ENCODE measurements around the gene BLM.
"Not testable (repeated sequence)": the region's sequence is repeated elsewhere in the genome, so short reads cannot be mapped to it uniquely, and the experiment has no call there.

The BLM gene

DNA sequence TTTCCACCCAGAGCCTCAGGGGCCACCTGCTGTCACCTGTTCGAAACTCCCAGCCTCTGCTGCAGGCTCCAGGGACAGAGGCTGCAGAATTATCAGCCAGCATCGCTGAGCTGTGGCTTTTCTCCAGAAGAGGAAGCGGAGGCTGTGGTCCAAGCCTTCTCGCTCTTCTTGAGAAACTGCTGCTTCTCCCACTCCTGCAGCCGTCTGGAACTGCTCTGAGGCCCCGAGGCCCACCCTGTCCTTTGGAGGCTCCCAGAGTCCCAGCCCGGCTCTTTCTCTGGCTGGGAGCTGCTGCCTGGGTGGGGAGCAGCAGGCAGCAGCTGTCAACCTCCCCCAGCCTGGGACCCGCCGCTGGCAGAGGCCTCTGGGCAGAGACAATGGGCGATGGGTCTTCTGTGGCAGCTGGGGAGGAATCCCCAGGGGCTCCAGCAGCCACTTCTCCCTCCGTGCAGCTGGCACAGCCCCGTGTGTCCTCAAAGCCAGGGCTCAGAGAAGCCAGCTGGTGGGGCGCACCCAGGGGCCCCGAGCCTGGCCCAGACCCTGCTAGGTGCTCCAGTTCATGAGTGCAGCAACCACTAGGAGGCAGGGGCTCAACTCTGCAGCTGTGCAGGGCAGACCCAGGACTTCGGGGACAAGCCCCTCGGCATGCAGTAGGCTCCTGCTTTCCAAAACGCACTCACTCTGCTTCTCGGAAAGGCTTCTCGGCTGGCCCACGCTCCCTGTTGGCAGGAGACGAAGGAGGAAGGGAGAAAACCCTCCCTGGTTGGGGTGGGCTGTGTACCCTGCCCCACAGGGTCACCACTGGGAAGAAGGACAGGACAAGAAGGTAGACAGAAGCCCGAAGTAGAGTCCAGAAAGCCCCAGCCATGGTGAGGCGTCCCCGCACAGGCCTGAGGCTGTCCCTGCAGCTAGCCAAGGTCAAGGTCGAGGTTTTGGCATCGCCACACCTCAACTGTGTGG lies 101.4 kb downstream of the BLM start:
- Mint-ChIP-seq H3K27ac (peak overlapping the region; percentile 95), H3K4me1 (ENCODE audit: low read depth) (peaks cover 73% of the 10 kb centered on the region), H3K4me3 (peak overlapping the region; percentile 75), H3K36me3 (ENCODE audit: low read depth) (peaks cover 25% of the 10 kb centered on the region), H3K9me3 (no peaks in the 10 kb centered on the region), H3K27me3 (ENCODE audit: low read depth) (no peaks in the 10 kb centered on the region)
- DNase-seq (ENCODE audit: low spot score) = peak; percentile 70

DNA sequence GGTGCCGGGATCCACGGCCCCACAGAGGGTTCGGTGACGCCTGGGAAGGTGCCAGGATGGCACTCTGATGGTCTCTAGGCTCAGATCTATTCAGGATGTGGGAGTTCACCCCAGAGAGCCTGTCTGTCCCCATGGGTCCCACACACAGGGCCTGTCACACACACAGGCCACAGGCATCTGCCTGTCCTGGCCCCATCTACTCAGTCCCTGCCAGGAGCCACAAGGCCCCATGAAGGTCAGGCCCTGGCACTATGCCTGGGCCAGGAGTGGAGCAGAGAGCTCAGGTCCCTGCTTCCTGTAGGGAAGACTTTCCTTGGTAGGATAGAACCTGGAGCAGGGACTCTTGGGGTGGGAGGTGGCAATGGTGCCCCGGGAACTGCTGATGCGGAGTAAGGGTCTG lies 102.2 kb downstream of the BLM start:
- peak overlapping the region; percentile 34 for H3K4me3 Mint-ChIP-seq
- H3K27ac Mint-ChIP-seq = peak overlapping the region; percentile 81
- H3K27me3 Mint-ChIP-seq (ENCODE audit: low read depth) = no peaks in the 10 kb centered on the region
- H3K36me3 Mint-ChIP-seq (ENCODE audit: low read depth) = peaks cover 19% of the 10 kb centered on the region
- no peaks in the 10 kb centered on the region for H3K9me3 Mint-ChIP-seq
- DNase-seq (ENCODE audit: low spot score) = no peak
- peaks cover 67% of the 10 kb centered on the region for H3K4me1 Mint-ChIP-seq (ENCODE audit: low read depth)

DNA sequence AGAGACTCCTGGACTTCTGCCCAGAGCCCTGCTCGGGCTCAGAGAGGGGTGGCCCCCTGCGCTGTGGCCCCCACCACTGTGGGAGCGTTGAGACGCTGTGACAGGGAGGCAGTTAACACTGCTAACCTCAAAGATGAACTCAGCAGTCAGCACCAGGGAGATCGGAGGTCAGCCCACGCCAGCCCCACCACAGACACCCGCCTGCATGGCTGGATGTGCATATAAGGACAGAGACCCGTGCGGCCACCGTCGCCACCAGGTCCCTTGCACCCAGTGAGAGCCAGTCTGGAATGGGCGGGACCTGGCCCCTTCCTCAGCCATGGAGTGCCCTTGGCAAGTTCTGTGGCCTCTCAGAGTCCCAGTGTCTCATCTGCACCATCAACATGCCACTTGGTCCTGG lies 102.7 kb downstream of the BLM start:
- no peaks in the 10 kb centered on the region for H3K9me3 Mint-ChIP-seq
- no peaks in the 10 kb centered on the region for H3K27me3 Mint-ChIP-seq (ENCODE audit: low read depth)
- peak overlapping the region; percentile 81 for H3K27ac Mint-ChIP-seq
- peaks cover 14% of the 10 kb centered on the region for H3K36me3 Mint-ChIP-seq (ENCODE audit: low read depth)
- H3K4me1 Mint-ChIP-seq (ENCODE audit: low read depth) = peaks cover 66% of the 10 kb centered on the region
- no peak for DNase-seq (ENCODE audit: low spot score)
- no peak overlapping the region for H3K4me3 Mint-ChIP-seq

DNA sequence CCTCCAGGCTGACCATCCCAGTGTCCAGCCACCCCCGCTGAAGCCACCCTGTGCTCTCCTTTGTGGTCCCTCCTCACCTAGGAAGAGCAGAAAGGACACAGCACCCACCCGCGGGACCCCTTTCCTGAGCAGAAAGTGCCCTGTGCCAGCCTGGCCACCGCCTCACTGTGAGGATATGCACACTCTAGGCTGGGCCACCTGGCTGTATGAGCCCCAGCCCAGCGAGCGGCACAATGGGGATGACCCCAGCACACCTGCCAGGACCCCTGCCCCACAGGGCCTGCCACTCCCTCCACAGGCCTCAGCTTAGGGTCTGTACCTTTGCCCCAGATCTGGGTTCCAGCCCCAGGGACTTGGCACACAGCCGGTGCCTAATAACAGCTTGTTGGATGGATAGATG lies 103.3 kb downstream of the BLM start:
- H3K27ac Mint-ChIP-seq = peak overlapping the region; percentile 10

DNA sequence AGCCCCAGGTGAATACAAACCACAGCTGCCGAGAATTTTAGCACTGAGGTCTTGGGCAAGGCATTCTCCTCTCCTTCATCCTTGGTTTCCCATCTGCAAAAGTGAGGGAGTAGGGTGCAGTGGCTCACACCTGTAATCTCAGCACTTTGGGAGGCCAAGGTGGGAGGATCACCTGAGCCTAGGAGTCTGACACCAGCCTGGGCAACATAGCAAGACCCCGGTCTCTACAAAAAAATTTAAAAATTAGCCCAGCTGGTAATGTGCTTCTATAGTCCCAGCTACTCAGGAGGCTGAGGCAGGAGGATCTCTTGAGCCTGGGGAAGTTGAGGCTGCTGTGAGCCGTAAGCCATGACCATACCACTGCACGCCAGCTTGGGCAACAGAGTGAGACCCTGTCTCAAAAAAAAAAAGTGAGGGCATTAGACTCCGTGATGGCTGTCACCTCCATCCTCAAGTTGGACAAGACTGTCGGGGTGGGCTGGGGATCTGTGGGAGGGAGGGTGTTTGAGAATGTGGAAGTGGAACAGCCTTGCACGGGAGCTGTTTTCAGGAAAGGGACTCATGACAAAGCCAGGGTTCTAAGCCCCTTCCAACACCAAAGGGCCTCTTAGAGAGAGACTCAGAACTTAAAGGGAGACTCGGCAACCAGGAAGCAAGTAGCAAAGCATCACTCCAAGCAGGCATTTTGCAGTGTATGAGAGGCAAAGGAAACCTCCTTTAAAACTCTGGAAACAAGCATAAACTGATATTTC lies 105.2 kb downstream of the BLM start:
- Mint-ChIP-seq H3K4me3 (no peak overlapping the region), H3K4me1 (ENCODE audit: low read depth) (peaks cover 48% of the 10 kb centered on the region), H3K36me3 (ENCODE audit: low read depth) (peaks cover 3% of the 10 kb centered on the region), H3K27me3 (ENCODE audit: low read depth) (no peaks in the 10 kb centered on the region), H3K27ac (peak overlapping the region; percentile 68), H3K9me3 (no peaks in the 10 kb centered on the region)
- no peak for DNase-seq (ENCODE audit: low spot score)

More for the DNA sequence above, 103.3 kb downstream of the BLM start:
- H3K36me3 Mint-ChIP-seq (ENCODE audit: low read depth) = peaks cover 8% of the 10 kb centered on the region
- H3K27me3 Mint-ChIP-seq (ENCODE audit: low read depth) = no peaks in the 10 kb centered on the region
- no peak for DNase-seq (ENCODE audit: low spot score)
- H3K4me3 Mint-ChIP-seq = no peak overlapping the region
- H3K9me3 Mint-ChIP-seq = no peaks in the 10 kb centered on the region
- peaks cover 61% of the 10 kb centered on the region for H3K4me1 Mint-ChIP-seq (ENCODE audit: low read depth)

DNA sequence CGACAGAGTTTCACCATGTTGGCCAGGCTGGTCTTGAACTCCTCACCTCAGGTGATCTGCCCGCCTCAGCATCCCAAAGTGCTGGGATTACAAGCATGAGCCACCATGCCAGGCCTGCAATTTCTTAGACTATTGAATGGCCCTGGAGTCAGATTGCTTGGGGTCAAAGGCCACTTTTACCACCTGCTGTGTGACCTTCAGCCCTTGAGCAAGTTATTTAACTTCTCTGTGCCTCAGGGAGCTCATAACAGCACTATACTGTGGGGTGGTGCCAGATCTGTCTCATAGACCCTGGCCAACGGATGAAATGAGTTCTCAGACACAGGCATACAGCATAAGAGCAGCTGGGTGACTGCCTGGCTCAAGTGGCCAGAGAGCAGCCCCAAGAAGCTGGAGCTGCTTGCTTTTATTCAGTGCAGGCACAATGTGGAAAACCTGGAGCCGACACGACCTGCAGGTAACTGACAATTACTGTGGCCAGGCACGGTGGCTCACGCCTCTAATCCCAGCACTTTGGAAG lies 106.4 kb downstream of the BLM start:
- Mint-ChIP-seq H3K27ac (peak overlapping the region; percentile 10), H3K27me3 (ENCODE audit: low read depth) (no peaks in the 10 kb centered on the region), H3K9me3 (no peaks in the 10 kb centered on the region), H3K36me3 (ENCODE audit: low read depth) (peaks cover 3% of the 10 kb centered on the region), H3K4me3 (no peak overlapping the region), H3K4me1 (ENCODE audit: low read depth) (peaks cover 42% of the 10 kb centered on the region)
- DNase-seq (ENCODE audit: low spot score) = no peak

DNA sequence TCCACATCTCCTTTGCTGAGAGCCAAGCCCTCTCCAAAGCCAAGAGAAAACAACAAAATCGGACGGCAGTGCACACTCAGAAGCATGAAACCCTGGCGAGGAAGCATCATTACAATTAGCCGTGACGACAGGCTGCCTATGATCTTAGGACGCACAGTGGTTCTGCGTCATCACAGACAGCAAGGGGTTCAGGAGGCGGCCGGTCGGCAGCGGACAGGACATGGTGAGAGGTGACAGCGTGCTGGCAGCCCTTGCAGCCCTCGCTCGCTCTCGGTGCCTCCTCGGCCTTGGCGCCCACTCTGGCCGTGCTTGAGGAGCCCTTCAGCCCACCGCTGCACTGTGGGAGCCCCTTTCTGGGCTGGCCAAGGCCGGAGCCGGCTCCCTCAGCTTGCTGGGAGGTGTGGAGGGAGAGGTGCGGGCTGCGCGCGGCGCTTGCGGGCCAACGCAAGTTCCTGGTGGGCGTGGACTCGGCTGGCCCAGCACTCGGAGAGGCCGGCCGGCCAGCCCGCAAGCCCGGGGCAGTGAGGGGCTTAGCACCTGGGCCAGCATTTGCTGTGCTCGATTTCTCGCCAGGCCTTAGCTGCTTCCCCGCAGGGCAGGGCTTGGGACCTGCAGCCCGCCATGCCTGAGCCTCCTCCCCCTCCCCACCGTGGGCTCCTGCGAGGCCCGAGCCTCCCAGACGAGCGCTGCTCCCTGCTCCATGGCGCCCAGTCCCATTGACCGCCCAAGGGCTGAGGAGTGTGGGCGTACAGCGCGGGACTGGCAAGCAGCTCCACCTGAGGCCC lies 108.2 kb downstream of the BLM start:
- H3K36me3 Mint-ChIP-seq (ENCODE audit: low read depth); H3K4me3 Mint-ChIP-seq; DNase-seq (ENCODE audit: low spot score); H3K27me3 Mint-ChIP-seq (ENCODE audit: low read depth); H3K27ac Mint-ChIP-seq; H3K9me3 Mint-ChIP-seq: not testable (repeated sequence)
- H3K4me1 Mint-ChIP-seq (ENCODE audit: low read depth) = peaks cover 44% of the 10 kb centered on the region

DNA sequence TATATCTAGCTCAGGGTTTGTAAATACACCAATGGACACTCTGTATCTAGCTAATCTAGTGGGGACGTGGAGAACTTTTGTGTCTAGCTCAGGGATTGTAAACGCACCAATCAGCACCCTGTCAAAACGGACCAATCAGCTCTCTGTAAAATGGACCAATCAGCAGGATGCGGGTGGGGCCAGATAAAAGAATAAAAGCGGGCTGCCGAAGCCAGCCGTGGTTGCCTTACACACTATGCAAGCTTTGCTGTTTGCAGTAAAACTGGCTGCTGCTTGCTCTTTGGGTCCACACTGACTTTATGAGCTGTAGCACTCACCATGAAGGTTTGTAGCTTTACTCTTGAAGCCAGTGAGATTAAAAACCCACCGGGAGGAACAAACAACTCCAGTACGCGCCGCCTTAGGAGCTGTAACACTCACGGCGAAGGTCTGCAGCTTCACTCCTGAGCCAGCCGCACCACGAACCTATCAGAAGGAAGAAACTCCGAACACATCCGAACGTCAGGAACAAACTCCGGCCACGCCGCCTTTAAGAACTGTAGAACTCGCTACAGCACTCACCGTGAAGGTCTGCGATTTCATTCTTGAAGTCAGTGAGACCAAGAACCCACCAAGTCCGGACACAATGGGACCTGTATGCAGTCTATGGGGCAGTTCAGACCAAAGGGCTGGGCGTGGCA lies 109.2 kb downstream of the BLM start:
- not testable (repeated sequence) for H3K9me3 Mint-ChIP-seq; H3K4me3 Mint-ChIP-seq; DNase-seq (ENCODE audit: low spot score); H3K27me3 Mint-ChIP-seq (ENCODE audit: low read depth); H3K36me3 Mint-ChIP-seq (ENCODE audit: low read depth)
- Mint-ChIP-seq H3K27ac (peak overlapping the region; percentile 53), H3K4me1 (ENCODE audit: low read depth) (peaks cover 47% of the 10 kb centered on the region)

DNA sequence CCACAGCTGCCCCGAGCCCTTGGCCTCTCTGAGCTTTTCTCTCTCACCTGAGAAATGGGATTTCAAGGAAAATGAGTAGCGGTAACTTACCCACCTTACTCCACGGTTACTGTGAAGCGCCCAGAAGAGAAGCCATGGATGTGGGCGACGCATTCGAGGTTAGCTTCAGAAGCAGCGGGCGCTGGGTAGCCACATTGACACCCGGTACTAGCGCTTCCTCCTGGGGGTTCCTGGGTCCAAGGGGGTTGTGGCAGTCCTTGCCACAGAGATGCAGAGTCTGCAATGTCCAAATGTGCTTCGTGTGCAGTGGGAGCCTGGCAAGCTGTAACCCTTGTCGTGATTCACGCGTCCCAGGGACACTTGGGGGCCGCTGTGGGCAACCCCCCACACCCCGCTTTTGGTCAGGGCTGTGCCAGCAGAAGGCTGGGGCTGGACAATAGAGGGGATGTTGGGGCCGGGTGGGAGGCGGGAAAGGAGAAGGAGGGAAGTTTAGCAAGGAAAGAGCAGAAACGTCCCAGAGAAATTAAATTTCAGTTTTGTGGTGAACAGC lies 109.8 kb downstream of the BLM start:
- Mint-ChIP-seq H3K27me3 (ENCODE audit: low read depth) (no peaks in the 10 kb centered on the region), H3K4me3 (no peak overlapping the region), H3K9me3 (no peaks in the 10 kb centered on the region), H3K36me3 (ENCODE audit: low read depth) (peaks cover 4% of the 10 kb centered on the region), H3K4me1 (ENCODE audit: low read depth) (peaks cover 44% of the 10 kb centered on the region), H3K27ac (no peak overlapping the region)
- no peak for DNase-seq (ENCODE audit: low spot score)

DNA sequence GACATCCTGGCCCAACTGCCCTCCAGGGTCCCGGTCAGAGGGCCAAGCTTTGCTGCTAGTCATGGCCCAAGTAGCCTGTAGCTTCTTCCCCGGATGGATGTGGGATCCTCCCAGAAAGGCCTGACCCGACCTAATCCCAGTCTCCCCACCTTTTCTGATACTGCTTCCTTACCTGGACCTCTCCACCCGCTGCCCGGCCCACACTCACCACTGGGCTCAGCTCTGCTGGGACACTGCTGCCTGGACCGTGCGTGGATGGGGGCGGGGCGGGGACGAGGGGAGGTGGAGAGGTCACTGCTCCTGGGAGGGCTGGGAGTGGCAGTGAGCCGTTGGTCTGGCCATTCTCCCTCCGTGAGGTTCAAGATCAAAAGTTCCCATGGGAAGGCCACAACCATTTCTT lies 111.0 kb downstream of the BLM start:
- no peak overlapping the region for H3K27ac Mint-ChIP-seq
- no peaks in the 10 kb centered on the region for H3K27me3 Mint-ChIP-seq (ENCODE audit: low read depth)
- H3K4me3 Mint-ChIP-seq = no peak overlapping the region
- H3K9me3 Mint-ChIP-seq = no peaks in the 10 kb centered on the region
- H3K4me1 Mint-ChIP-seq (ENCODE audit: low read depth) = peaks cover 42% of the 10 kb centered on the region
- DNase-seq (ENCODE audit: low spot score) = no peak
- peaks cover 7% of the 10 kb centered on the region for H3K36me3 Mint-ChIP-seq (ENCODE audit: low read depth)

DNA sequence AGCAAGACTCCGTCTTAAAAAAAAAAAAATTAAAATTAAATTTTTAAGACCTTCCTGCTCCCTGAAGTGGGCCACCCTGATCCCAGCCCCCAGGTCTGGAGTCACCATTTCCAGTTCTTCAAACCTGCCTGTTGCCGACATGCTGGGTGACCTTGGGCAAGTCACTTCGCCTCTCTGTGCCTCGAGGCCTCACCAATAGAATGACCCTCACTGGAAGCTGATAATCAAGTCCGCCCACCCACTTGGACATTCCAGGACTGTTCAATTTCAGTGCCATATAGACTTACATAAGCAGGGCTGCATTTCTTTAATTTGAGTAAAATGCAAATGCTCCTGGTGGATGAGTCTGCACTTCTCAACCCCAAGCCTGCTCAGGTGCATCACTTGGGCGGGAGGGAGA lies 112.0 kb downstream of the BLM start:
- Mint-ChIP-seq H3K27me3 (ENCODE audit: low read depth) (no peaks in the 10 kb centered on the region), H3K4me3 (peak overlapping the region; percentile 59), H3K9me3 (no peaks in the 10 kb centered on the region), H3K27ac (peak overlapping the region; percentile 95), H3K4me1 (ENCODE audit: low read depth) (peaks cover 47% of the 10 kb centered on the region), H3K36me3 (ENCODE audit: low read depth) (peaks cover 7% of the 10 kb centered on the region)
- no peak for DNase-seq (ENCODE audit: low spot score)

DNA sequence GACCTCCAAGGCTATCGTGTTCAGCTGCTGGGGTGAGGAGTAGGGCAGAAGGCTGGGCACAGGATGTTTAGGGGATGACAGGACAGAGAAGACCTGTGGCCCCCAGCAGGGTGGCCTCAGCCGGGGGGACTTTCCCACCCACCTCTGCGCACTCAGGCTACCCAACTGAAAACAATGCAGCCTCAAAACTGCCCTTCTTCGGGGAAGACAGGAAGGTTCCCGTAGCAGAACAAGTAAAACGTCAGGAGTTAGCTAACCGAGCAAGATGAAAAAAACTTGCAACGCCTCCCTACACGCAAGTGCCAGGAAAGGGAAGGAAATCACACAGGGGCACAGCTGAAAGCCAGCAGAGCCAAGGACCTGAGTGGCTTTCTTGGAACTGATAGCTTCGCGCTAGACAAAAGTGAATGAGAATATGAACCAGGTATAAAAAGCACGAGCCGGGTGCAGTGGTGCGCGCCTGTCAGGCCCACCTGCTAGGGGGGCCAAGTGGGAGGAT lies 112.8 kb downstream of the BLM start:
- peak overlapping the region; percentile 78 for H3K4me3 Mint-ChIP-seq
- no peaks in the 10 kb centered on the region for H3K27me3 Mint-ChIP-seq (ENCODE audit: low read depth)
- H3K27ac Mint-ChIP-seq = peak overlapping the region; percentile 95
- peaks cover 7% of the 10 kb centered on the region for H3K36me3 Mint-ChIP-seq (ENCODE audit: low read depth)
- no peaks in the 10 kb centered on the region for H3K9me3 Mint-ChIP-seq
- DNase-seq (ENCODE audit: low spot score) = peak; percentile 87
- peaks cover 45% of the 10 kb centered on the region for H3K4me1 Mint-ChIP-seq (ENCODE audit: low read depth)

DNA sequence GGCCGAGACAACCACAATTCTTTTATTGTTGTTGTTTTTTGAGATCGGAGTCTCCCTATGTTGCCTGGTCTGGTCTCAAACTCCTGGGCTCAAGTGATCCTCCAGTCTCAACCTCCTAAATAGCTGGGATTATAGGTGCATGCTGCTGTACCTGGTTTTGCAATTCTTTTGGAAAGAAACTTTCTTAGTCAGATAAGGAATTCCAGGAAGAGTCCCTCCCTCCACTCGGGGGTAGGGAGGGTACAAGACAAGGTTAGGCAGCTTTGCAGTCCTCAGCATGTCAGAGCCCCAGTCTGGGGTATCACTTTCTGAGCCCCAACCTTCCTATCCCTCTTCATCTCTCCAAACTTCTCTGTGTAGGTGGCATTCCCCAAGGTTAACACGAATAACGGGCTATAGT lies 117.5 kb downstream of the BLM start:
- DNase-seq (ENCODE audit: low spot score) = no peak
- H3K4me3 Mint-ChIP-seq = no peak overlapping the region
- H3K27ac Mint-ChIP-seq = no peak overlapping the region
- no peaks in the 10 kb centered on the region for H3K9me3 Mint-ChIP-seq
- peaks cover 64% of the 10 kb centered on the region for H3K4me1 Mint-ChIP-seq (ENCODE audit: low read depth)
- no peaks in the 10 kb centered on the region for H3K27me3 Mint-ChIP-seq (ENCODE audit: low read depth)
- H3K36me3 Mint-ChIP-seq (ENCODE audit: low read depth) = peaks cover 7% of the 10 kb centered on the region

All from T-helper 2 cell treated with Interferon-gamma antibody and Interleukin-4, amounts not matched to agents 5 μg/mL and 100 μg/mL, for 36 hours (primary cell).